HG03097 (cell line): Measurements from ENCODE around the gene ARID1A.
"Not testable (repeated sequence)": the region's sequence is repeated elsewhere in the genome, so short reads cannot be mapped to it uniquely, and the experiment has no call there.

Experiments
- ATAC-seq: cut with Tn5 transposase; IDR thresholded peaks from one replicate; pipeline ENCODE4 v1.9.1; 2021; ENCODE audit not compliant: unreplicated experiment, low FRiP score

Gene ARID1A

DNA sequence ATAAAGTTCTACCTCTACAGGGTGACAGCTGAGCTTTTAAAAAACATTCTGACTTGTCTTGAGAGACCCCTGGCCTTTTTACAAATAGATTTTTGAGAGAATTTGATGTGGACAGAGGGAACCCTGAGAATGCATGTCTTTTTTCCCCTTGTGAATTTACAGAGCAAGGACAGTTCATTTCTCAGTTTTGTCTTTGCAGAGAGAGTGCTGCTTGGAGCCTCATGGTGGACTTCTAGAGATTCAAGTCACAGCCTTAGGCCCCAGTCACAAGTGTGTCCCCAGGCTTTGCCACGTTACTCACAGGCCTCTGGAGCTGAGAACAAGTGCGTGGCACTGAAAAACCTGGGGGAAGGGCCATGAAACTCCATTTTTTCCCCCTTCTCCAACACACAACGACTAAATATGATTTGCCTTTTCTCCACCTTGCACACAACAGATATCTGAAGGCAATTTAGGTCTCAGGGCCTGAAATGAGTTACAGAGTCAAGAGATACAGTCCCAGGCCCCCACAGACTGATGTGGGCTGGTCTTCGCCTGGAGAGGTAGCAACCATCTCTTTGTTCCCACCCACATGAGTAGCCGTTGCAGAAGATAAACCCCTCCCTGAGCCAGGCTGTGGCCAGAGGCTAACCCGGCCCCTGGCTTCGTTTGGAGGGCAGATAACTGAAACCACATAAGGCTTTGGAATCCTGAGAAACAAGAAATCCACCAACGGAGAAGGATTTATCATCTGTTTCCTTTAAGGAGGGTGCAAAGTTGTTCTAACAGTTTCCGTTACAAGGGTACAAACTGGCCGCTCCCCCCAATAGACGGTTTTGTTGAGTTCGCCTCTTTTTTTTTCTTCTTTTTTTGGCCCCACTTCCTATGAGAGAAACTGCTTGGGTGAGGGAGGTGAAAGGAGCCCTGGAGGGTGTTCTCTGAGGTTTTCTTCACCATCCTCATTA lies 90.9 kb downstream of the ARID1A start:
- no peak for ATAC-seq

DNA sequence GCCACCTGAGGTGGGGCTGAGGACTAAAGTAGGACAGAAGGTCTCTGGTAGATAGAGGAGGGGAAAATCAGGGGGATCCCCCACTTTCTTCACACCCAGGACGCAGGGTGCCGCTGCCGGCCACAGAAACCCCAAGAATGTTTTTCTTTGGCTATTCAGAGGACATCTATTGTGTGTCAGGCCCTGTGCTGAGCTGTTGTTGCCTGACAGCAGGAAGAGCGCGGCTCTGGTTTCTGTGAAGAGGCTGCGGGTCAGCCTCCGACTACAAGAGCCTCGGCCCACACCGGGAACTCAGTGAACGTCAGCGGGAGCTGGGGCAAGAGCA lies 91.5 kb downstream of the ARID1A start:
- peak; percentile 22 for ATAC-seq

DNA sequence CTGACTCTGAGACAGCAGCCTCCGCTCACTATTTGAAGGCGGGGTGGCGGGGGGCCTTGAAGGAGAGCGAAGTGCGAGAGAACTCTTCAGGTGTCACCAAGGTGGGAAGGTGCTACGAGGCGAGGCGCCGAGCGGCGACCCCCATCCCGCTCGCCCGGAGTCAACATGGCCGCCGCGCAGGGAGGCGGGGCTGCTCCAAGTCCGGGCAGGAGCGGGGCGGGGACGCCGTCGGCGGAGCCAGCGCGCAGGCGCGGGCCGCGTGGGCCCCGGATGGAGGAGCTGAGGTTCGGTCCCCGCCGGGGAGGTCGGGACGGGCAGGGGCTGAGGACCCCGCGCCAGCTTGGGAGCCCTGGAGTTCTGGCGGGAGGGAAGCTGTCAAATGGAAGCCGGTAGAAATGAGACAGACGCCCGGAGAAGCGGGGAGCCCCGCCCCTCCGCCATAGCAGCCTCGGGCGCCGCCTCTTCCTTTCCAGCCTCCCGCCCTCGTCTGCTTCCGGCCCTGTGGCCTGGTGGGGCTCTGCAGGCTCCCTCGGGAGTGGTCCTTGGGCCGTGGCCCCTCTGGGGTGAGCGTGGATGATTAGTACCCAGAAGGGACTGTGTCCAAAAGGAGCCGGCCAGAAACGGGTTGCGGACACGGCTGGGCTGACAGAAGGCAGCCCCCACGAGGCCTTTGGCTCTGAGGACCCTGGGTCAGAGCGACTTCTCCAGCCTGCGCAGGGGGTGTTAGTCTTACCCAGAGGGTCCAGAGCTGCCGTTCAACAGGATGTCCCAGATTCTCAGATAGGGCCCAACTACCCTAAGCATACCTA lies 92.1 kb downstream of the ARID1A start, which contains the start of gene PIGV:
TSS of gene PIGV (plus strand) at position 245 of the 809 bp plus-strand sequence. CDS start 2,866 bp downstream, outside the sequence.
- peak; percentile 62 for ATAC-seq

DNA sequence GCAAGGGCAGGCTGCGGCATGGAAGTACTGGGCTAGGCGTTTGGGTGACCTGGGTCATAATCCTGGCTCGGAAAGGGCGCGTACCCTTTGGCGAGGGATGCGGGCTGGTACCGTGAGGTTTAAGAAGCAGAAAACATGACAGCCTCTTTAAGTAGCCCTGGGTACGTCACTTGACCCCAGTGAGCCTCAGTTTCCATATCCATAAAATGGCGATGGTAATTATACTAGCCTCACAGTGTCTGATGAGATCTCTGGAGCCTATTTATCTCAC lies 92.6 kb downstream of the ARID1A start:
- ATAC-seq, result no peak

DNA sequence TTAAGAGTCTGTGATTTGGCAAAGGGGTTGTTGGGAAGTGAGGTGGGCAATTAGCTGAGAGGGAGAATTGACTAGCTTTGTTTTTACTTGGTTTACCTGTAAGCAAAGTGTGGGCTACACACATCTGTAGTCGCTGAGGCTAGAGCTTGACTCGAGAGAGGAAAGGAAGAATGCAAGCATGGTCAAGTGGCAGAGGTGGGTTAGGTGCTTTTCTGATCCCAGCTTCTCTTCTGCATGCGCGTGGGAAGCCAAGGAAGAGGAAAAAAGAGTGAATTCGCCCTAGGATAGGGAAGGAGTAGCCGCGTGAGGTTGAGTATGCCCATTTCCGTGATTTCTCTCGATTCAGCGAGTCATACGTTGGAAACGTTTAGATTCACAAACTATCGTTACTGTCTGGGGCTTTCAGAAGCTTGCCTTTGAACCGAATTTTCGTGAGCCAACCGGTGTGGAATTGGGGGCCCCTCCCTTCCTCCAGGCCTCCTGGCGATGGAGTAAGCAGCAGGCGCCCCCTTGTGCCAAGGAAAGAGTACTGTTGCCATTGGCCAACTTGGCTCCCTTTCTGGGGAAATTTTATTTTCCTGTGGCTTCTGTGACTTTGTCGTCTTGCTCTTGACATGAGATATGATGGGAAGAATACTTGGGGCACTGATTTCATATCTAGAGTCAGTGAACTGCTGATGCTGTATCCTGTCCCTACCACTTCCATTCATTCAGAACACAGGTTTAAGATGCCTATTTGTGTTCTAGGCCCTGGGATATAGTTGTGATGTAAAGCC lies 93.2 kb downstream of the ARID1A start:
- peak; percentile 35 for ATAC-seq

DNA sequence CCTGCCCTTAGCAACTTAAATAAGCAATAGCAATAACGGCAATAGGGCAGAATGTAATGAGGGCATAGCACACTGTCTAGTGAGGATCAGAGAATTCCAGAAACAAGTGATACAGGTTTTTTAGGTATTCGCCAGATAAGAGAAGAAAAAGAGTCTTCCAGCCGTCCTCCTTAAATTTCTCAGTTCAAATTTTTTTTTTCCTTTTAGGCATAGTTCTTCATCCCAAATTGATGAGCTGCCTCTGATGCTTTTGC lies 93.7 kb downstream of the ARID1A start:
- ATAC-seq, result no peak

DNA sequence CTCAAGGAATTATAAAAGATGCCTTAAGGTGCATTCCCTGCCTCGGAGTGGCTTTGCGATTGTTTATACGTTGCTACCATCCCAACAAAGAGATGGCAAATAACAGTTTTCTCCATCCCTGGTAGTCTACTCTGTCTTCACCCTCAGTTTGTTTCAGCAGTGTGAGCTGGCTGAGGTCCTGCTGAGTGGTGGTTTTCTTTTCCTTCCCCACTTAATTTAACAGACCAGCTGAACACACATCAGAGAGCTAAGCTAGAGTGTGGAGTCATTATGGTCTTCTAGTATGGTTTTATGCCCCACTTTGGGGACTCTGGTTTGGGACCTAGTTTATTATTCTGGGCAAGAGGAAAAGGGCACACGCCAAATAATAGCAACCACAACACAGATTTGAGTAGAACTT lies 94.1 kb downstream of the ARID1A start:
- ATAC-seq, result no peak

DNA sequence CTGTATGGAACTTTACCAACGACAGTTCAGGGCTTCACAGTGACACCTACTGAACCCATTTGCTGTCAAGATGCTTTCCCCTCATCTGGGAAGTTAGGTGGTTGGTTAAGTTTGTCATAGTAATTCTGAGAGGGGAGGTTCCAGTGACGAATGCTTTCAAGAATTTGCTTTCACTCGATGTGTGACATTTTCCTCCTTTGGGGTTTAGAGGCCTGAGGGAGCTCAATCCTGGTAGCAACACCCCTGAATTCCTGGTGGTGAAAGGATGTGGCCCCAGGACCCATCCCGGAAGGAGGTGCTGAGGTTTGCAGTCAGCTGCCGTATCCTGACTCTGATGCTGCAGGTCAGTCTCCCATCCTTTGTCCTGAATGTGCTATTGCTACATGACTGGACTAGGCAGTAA lies 94.7 kb downstream of the ARID1A start:
- no peak for ATAC-seq

DNA sequence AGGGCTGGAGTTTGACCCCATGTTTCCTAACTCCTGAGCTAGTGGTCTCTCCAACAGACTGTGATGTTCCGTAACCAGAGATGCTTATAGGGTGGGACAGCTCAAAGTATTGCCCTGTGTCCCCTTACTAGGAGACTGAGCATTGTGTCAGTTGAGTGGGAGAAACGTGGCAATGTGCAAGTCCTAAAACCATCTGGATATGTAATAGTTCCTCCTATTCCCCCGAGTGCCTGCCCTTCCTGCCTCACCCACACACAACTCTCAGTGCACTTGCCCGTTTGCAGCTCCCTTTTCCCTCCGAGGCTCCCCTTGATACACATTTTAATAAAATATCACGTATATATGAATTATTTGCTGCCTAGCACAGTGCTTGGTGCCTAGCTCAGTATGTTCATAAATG lies 95.3 kb downstream of the ARID1A start:
- ATAC-seq, result no peak

DNA sequence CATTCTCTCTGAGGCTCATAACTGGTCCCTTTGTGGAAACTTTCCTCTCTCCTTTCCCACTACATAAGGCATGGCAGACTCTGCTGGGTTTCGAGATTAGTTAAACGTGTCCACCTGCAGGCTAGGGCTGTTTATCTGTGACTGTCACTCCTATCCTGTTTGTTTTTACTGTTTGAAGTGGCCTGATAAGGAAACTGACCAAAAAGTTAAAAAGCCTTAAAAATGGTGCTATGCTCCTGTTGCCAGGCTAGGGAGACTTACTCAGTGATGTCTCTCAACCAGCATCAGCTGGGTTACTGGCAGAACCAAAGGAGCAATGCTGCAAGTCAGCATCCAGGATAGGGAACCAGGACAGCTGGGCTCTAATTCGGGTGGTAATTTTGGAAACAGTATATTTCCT lies 95.8 kb downstream of the ARID1A start:
- ATAC-seq, result no peak

DNA sequence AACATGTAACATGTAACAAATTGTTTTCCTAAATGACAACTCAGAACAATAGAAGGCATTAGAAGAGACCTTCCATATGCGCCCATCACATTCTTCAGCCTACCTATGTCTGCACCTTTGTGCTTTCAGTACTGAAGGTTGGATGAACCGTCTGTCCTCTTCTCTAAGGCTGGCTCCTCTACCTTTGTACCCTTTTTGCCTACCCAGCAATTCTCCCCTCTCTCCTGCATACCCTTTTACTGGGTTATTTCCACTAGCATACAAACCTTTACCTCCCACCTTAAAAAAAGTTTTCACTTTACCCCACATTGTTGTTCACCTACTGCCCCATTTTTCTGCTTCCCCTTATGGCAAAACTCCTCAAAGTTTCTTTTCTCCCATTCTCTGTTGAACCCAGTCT lies 97.1 kb downstream of the ARID1A start:
- ATAC-seq, result no peak

DNA sequence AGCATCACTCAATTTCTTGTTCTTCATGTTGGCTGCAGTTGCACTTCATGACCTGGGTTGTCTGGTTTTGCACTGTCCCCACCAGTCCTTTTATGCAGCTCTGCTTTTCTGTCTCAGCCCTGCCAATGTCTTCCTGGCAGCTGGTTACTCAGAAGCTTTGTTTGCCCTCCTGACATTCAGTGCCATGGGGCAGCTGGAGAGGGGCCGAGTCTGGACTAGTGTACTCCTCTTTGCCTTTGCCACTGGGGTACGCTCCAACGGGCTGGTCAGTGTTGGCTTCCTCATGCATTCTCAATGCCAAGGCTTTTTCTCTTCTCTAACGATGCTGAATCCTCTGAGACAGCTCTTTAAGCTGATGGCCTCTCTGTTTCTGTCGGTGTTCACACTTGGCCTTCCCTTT lies 98.6 kb downstream of the ARID1A start:
- ATAC-seq, result no peak

DNA sequence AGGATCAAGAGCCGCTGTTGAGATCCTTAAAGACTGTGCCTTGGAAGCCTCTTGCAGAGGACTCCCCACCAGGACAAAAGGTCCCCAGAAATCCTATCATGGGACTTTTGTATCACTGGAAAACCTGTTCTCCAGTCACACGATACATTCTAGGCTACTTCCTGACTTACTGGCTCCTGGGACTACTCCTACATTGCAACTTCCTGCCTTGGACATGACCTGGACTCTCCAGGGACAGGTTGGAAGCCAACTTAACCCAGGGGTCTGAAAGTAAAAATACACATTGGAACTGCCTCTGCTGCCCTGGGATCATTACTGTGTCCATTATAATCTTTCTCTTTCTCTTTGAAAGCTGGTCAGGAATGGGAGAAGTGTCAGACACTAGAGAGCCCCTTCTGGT lies 101.8 kb downstream of the ARID1A start:
- no peak for ATAC-seq

DNA sequence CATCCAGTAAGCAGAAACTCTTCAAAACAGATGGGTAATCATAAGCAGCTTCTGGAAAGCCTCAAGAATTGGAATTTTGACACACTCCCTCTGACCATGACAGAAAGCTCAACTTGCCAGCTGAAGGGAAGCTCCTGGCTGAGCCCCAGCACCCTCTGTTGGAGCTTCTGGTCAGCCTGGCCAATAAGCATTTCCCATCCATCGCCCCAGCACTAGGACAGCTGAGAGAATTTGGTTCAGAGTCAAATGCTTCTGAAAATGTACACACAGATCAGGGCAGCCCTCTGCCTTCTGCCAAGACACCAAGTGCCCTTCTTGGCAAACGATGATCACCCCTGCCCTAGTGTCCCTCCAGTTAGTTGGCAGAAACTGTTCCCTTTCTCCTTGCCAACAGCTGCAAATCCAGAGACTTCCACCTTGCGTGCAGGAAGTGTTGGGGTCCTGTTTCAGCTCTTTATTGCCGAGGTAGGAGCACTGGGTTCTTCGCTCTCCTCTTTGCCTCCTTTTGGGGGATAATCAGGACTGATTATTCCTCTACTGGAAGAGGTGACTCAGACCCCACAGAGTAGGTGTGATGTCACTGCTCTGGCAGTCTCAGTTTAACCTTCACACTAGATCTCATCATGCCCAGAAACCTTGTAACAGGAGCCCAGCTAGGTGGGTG lies 103.8 kb downstream of the ARID1A start:
- ATAC-seq, result no peak

DNA sequence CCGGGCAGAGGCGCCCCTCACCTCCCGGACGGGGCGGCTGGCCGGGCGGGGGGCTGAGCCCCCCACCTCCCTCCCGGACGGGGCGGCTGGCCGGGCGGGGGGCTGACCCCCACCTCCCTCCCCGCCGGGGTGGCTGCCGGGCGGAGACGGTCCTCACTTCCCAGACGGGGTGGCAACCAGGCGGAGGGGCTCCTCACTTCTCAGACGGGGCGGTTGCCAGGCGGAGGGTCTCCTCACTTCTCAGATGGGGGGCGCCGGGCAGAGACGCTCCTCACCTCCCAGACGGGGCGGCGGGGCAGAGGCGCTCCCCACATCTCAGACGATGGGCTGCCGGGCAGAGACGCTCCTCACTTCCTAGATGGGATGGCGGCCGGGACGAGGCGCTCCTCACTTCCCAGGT lies 108.1 kb downstream of the ARID1A start:
- not testable (repeated sequence) for ATAC-seq

DNA sequence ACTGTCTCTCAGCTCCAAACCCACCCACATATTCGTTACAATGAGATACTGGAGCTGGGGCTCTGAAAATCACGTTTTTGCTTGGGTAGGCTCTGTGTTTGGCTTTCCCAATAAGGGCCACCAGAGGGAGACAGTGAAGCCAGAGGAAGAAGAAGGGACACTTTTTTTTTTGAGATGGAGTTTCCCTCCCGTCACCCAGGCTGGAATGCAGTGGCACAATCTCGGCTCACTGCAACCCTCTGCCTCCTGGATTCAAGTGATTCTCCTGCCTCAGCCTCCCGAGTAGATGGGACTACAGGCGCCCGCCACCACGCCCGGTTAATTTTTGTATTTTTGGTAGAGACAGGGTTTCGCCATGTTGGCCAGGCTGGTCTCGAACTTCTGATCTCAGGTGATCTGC lies 114.3 kb downstream of the ARID1A start:
- ATAC-seq, result not testable (repeated sequence)

DNA sequence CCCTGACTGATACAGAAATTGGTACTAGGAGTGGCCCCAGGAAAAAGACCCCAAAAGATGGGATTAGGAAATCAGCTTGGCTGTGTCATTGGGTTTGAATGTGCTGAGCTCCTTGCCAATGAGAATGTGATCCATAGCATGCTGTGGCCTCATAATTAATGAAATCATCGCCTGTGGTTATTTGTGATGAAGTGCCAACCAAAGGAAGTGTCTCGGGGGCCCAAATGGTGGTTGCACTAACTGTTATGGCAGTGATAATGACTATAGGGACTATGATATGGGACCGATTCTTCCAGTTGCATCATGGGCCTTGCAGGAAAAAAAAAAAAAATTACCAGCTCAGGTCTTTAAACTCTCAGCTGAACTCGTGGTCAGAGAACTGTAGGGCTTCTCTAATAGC lies 115.2 kb downstream of the ARID1A start:
- no peak for ATAC-seq

DNA sequence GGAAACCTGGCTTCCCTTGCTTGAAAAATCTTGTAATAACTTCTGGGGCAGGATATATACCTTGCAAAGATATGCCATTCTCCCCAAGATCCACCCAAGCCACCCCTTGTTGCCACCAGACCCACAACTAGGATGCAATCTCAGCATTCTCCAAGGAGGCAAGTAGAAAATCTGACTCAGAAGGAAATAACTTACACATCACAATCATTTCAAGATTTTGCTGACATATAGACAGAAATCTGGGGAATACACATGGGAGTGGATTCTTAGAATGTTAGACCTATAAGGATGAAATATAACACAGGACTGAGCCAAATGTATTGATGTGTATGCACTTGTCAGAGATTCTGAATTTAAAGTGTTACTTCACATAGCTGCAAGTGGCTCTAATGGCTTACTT lies 115.9 kb downstream of the ARID1A start:
- ATAC-seq, result no peak

DNA sequence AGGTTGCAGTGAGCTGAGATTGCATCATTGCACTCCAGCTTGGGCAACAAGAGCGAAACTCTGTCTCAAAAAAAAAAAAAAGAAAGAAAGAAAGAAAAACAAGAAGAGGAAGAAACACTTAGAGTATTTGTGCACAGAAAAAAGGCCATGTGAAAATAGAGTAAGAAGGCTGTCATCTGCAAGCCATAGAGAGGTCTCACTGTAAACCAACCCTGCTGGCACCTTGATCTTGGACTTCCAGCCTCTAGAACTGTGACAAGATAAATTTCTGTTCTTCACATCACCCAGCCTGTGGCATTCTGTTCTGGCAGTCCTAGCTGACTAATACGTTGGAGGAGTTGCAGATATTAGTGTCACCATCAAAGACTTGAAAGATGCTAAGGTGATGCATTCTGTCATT lies 118.6 kb downstream of the ARID1A start:
- ATAC-seq, result no peak

DNA sequence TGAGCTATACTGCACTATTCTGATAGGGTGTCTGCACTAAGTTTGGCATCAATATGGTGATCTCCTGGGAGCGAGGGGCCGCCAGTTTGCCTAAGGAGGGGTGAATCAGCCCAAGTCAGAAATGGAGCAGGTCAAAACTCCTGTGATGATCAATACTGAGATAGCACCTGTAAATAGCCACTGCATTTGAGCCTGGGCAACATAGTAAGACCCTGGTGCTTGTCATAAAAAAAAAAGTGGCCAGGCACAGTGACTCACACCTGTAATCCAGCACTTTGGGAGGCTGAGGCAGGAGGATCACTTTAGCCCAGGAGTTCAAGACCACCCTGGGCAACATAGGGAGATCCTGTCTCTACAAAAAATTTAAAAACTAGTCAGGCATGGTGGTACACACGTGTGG lies 119.1 kb downstream of the ARID1A start:
- no peak for ATAC-seq

DNA sequence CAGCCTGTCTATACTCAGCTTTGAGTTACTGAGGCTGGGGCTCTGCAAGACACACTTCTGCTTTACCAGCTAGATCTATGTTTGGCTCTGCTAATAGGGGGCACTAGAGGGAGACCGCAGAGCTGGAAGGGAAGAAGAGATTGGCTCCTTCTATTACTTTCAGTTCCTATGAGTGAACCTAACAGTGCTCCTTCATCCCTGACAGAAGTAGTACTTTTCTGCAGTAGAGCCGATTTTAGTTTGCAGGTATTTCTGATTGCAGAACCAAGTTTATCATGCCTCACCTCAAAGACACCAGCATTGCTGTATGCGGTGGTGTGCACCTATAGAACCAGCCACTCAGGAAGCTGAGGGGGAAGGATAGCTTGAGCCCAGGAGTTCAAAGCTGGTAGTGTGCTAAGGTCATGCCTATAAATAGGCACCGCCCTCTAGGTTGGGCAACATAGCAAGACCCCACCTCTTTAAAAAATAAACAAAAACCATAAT lies 125.0 kb downstream of the ARID1A start:
- peak; percentile 91 for ATAC-seq
